ENCODE data around the gene WASHC2A.
"Not testable (repeated sequence)": the region's sequence is repeated elsewhere in the genome, so short reads cannot be mapped to it uniquely, and the experiment has no call there.

DNA sequence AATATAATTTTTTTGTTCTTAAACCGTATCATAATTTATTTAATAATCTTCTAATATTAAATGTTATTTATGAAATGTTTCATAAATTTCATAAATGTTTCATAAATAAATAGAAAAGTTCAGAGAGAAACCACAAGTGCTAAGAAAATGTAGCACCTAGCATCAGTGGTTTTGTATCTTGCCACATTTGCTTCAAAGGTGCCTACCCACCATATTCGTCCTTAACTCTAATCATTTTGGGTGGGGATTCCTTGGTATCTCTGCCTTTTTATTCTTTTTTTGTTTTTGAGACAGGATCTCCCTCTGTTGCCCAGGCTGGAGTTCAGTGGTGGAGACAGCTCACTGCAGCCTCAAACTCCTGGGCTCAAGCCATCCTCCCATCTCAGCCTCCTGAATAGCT is 7.4 kb downstream of the WASHC2A start:
- TF ChIP-seq, protein P1, sequence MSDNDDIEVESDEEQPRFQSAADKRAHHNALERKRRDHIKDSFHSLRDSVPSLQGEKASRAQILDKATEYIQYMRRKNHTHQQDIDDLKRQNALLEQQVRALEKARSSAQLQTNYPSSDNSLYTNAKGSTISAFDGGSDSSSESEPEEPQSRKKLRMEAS (IDR thresholded peaks at IDR 0.05) = not testable (repeated sequence)
- TF ChIP-seq, protein P2, sequence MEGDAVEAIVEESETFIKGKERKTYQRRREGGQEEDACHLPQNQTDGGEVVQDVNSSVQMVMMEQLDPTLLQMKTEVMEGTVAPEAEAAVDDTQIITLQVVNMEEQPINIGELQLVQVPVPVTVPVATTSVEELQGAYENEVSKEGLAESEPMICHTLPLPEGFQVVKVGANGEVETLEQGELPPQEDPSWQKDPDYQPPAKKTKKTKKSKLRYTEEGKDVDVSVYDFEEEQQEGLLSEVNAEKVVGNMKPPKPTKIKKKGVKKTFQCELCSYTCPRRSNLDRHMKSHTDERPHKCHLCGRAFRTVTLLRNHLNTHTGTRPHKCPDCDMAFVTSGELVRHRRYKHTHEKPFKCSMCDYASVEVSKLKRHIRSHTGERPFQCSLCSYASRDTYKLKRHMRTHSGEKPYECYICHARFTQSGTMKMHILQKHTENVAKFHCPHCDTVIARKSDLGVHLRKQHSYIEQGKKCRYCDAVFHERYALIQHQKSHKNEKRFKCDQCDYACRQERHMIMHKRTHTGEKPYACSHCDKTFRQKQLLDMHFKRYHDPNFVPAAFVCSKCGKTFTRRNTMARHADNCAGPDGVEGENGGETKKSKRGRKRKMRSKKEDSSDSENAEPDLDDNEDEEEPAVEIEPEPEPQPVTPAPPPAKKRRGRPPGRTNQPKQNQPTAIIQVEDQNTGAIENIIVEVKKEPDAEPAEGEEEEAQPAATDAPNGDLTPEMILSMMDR (IDR thresholded peaks at IDR 0.05; ENCODE audit: low read depth, low read length, missing input control) = not testable (repeated sequence)
- not testable (repeated sequence) for TF ChIP-seq RAD21 (IDR thresholded peaks at IDR 0.05); GABPA (IDR thresholded peaks at IDR 0.05 in 1 of 2, conservative IDR thresholded peaks at IDR 0.05 in 1 of 2); SP1 (IDR thresholded peaks at IDR 0.05); EGR1 (IDR thresholded peaks at IDR 0.05; ENCODE audit: low read depth in 2 of 2)
- TF ChIP-seq, protein P3, sequence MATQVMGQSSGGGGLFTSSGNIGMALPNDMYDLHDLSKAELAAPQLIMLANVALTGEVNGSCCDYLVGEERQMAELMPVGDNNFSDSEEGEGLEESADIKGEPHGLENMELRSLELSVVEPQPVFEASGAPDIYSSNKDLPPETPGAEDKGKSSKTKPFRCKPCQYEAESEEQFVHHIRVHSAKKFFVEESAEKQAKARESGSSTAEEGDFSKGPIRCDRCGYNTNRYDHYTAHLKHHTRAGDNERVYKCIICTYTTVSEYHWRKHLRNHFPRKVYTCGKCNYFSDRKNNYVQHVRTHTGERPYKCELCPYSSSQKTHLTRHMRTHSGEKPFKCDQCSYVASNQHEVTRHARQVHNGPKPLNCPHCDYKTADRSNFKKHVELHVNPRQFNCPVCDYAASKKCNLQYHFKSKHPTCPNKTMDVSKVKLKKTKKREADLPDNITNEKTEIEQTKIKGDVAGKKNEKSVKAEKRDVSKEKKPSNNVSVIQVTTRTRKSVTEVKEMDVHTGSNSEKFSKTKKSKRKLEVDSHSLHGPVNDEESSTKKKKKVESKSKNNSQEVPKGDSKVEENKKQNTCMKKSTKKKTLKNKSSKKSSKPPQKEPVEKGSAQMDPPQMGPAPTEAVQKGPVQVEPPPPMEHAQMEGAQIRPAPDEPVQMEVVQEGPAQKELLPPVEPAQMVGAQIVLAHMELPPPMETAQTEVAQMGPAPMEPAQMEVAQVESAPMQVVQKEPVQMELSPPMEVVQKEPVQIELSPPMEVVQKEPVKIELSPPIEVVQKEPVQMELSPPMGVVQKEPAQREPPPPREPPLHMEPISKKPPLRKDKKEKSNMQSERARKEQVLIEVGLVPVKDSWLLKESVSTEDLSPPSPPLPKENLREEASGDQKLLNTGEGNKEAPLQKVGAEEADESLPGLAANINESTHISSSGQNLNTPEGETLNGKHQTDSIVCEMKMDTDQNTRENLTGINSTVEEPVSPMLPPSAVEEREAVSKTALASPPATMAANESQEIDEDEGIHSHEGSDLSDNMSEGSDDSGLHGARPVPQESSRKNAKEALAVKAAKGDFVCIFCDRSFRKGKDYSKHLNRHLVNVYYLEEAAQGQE (IDR thresholded peaks at IDR 0.05) = not testable (repeated sequence)
